Endothelial cell of umbilical vein (primary cell): ENCODE measurements around the gene ADM2. TPM values are rescaled to one million over a fixed set of nuclear protein-coding genes. Genes with fewer than 3 reads are reported as not detected.

Experiments
- BruUV-seq: library from RNA; stranded (reverse); fragments of 400-500 nt; replicated peaks from 2 replicates; lab custom pipeline; 2021; lab: Mats Ljungman, UMichigan
- CTCF ChIA-PET: fragments of 300-600, 350-600 bp; sonication (Branson Sonifier 250); formaldehyde crosslinking; loops from one replicate; lab custom pipeline; 2021; ENCODE audit warnings: antibody characterized with exemption, inconsistent platforms; lab: Charles Lee
- POLR2A ChIA-PET: fragments of 300-600, 350-600 bp; sonication (Branson Sonifier 250); formaldehyde crosslinking; loops from one replicate; lab custom pipeline; 2021; ENCODE audit warnings: antibody characterized with exemption, inconsistent platforms; lab: Charles Lee
- DNase-seq: peaks from one replicate; pipeline ENCODE4 v3.0.0-alpha.2; 2011; ENCODE audit warnings: low read depth, low spot score
- FAIRE-seq: peaks from 2 replicates; lab custom pipeline; 2011; peaks lifted over from hg19 to GRCh38; lab: Jason Lieb, UNC
- H2AFZ ChIP-seq: 2 replicates; pipeline ENCODE4 v1.6.0; 2012; ENCODE audit warnings: low read depth, low read length, control low read depth, inconsistent platforms
- H3K27ac ChIP-seq: 2 replicates; pipeline ENCODE4 v1.5.1; 2011; ENCODE audit warnings: low read depth, mild to moderate bottlenecking, control low read depth, low read length, moderate library complexity; ENCODE audit not compliant: insufficient read depth
- H3K27me3 ChIP-seq, 2 experiments: 2 replicates each; pipeline versions ENCODE4 v1.6.0 to v1.6.1; 2011; ENCODE audit warnings: low read length in 2 of 2, mixed read lengths in 1 of 2; ENCODE audit not compliant: control insufficient read depth in 2 of 2, insufficient read depth in 2 of 2
- H3K36me3 ChIP-seq, 2 experiments: 2 replicates in 1 of 2; 3 replicates in 1 of 2; pipeline ENCODE4 v1.5.1; 2011; ENCODE audit warnings: low read length in 2 of 2, mild to moderate bottlenecking in 1 of 2, moderate library complexity in 1 of 2; ENCODE audit not compliant: control insufficient read depth in 2 of 2, insufficient read depth in 2 of 2; ENCODE audit errors: extremely low read depth in 1 of 2
- H3K4me1 ChIP-seq: 3 replicates; pipeline ENCODE4 v1.5.1; 2011; ENCODE audit warnings: mild to moderate bottlenecking, low read length; ENCODE audit not compliant: control insufficient read depth, insufficient read depth; ENCODE audit errors: extremely low read depth
- H3K4me2 ChIP-seq: 2 replicates; pipeline ENCODE4 v1.6.1; 2011; ENCODE audit warnings: low read length, control low read depth, mixed read lengths; ENCODE audit not compliant: insufficient read depth
- H3K4me3 ChIP-seq, 3 experiments: fragments of 200-600 bp in 1 of 3; sonication (generic), shearing (Covaris generic) in 1 of 3; replicated peaks in 1 of 3; 2 replicates each; pipeline ENCODE4 v1.5.1; 2011 to 2016; ENCODE audit warnings: control low read depth in 3 of 3, low read length in 3 of 3, mild to moderate bottlenecking in 2 of 3, inconsistent platforms in 1 of 3, low read depth in 1 of 3, moderate library complexity in 1 of 3; ENCODE audit not compliant: insufficient read depth in 1 of 3
- H3K79me2 ChIP-seq: 2 replicates; pipeline ENCODE4 v1.6.0; 2012; ENCODE audit warnings: low read length, inconsistent platforms; ENCODE audit not compliant: control insufficient read depth, insufficient read depth
- H3K9ac ChIP-seq: replicated peaks from 2 replicates; pipeline ENCODE3; 2011; ENCODE audit warnings: low read length, control low read depth; ENCODE audit not compliant: insufficient read depth; ENCODE audit errors: extremely low read depth
- H3K9me1 ChIP-seq: replicated peaks from 3 replicates; pipeline ENCODE4 v1.6.0; 2011; ENCODE audit warnings: mild to moderate bottlenecking, low read length; ENCODE audit not compliant: control insufficient read depth, insufficient read depth; ENCODE audit errors: extremely low read depth
- H3K9me3 ChIP-seq: replicated peaks from 2 replicates; pipeline ENCODE4 v1.5.1; 2012; ENCODE audit warnings: low read length, inconsistent platforms; ENCODE audit not compliant: control insufficient read depth, insufficient read depth
- H4K20me1 ChIP-seq: replicated peaks from 2 replicates; pipeline ENCODE3; 2011; ENCODE audit warnings: mild to moderate bottlenecking, low read length; ENCODE audit not compliant: control insufficient read depth, insufficient read depth; ENCODE audit errors: extremely low read depth
- CTCF ChIP-seq, 2 donors: IDR thresholded peaks; 1 replicate in 1 of 2; 2 replicates in 1 of 2; pipeline ENCODE4 v1.5.1; 2011; ENCODE audit warnings: low read length in 2 of 2, mild to moderate bottlenecking in 2 of 2, moderate library complexity in 2 of 2, control low read depth in 1 of 2, inconsistent platforms in 1 of 2, low read depth in 1 of 2; ENCODE audit not compliant: insufficient read depth in 1 of 2; ENCODE audit errors: extremely low read depth in 1 of 2
- EZH2 ChIP-seq: IDR thresholded peaks from 2 replicates; pipeline ENCODE4 v1.6.1; 2012; ENCODE audit warnings: borderline replicate concordance, low read depth, mild to moderate bottlenecking, moderate library complexity, low read length, inconsistent platforms; ENCODE audit not compliant: severe bottlenecking
- FOS ChIP-seq: IDR thresholded peaks from 2 replicates; pipeline ENCODE4 v1.6.1; 2011; ENCODE audit warnings: mild to moderate bottlenecking, low read length, moderate library complexity, borderline replicate concordance; ENCODE audit not compliant: insufficient read depth
- GATA2 ChIP-seq: IDR thresholded peaks from 2 replicates; pipeline ENCODE4 v1.7.0; 2011; ENCODE audit warnings: low read depth, mild to moderate bottlenecking, moderate library complexity, mixed read lengths, low read length; ENCODE audit not compliant: insufficient read length, insufficient read depth
- JUN ChIP-seq: IDR thresholded peaks from 2 replicates; pipeline ENCODE4 v1.6.1; 2011; ENCODE audit warnings: borderline replicate concordance, low read depth; ENCODE audit not compliant: insufficient read length, insufficient read depth
- MAX ChIP-seq: IDR thresholded peaks from 2 replicates; pipeline ENCODE4 v1.6.1; 2011; ENCODE audit not compliant: insufficient read depth, insufficient read length
- MYC ChIP-seq: IDR thresholded peaks from one replicate; pipeline ENCODE4 v1.6.1; 2011; ENCODE audit warnings: mild to moderate bottlenecking, low read depth, low read length
- POLR2A ChIP-seq: IDR thresholded peaks from 2 replicates; pipeline ENCODE4 v1.6.1; 2012; ENCODE audit warnings: low read depth, mild to moderate bottlenecking, control low read depth, low read length
- POLR2AphosphoS5 ChIP-seq: IDR thresholded peaks from 2 replicates; pipeline ENCODE4 v1.6.1; 2012; ENCODE audit warnings: low read depth, mild to moderate bottlenecking, control low read depth, low read length, moderate library complexity; ENCODE audit not compliant: insufficient read depth
- dilution Hi-C: fragments of 300-500 bp; cut with MboI; formaldehyde crosslinking; loops from one replicate; pipeline ENCODE4 v1.15.0; 2019; ENCODE audit warnings: low sequenced_read_pairs; ENCODE audit not compliant: extremely low pct_ligation_motif_present
- intact Hi-C: fragments of 100-400 bp; cut with micrococcal nuclease; formaldehyde crosslinking; loops from one replicate; pipeline ENCODE4 v1.10.0; 2022
- polyA plus RNA-seq, 4 experiments: library from polyadenylated mRNA; depleted of rRNA in 3 of 4; stranded (reverse) in 3 of 4; unstranded in 1 of 4; fragments of >200 nt; gene quantifications; 2 replicates each; pipeline versions ENCODE4 v1.2.1 to v1.2.3, GENCODE V29; 2011 to 2012; ENCODE audit warnings: missing spikeins in 1 of 4
- total RNA-seq: library from RNA; stranded (reverse); gene quantifications from 2 replicates; pipeline ENCODE4 v1.2.3, GENCODE V29; 2021

ADM2 gene
- total and polyA plus RNA-seq, 2 donors (not counting 3 experiments of a cell fraction or from before 2014, with no cell fraction given): 0.28 to 1.5 TPM

GRCh38 chr22:50476868-50477267 lies 4.5 kb upstream of the ADM2 start:
- no peak for FAIRE-seq
- Histone ChIP-seq H3K4me2 (no peak overlapping the region), H3K27ac (no peak overlapping the region), H3K36me3 (no peaks in the 10 kb centered on the region), H3K4me3 (no peak overlapping the region), H3K79me2 (peaks cover 24% of the 10 kb centered on the region), H2AFZ (no peak overlapping the region), H3K9ac (no peak overlapping the region), H3K4me1 (peaks cover 9% of the 10 kb centered on the region), H4K20me1 (peaks cover 3% of the 10 kb centered on the region), H3K9me1 (no peaks in the 10 kb centered on the region), H3K27me3 (peaks cover 10 to 18% of the 10 kb centered on the region in 2 experiments), H3K9me3 (no peaks in the 10 kb centered on the region)
- POLR2A ChIA-PET: no interaction called here
- TF ChIP-seq MAX (no peak), POLR2A (no peak), FOS (no peak), JUN (no peak), CTCF (IDR thresholded peaks at IDR 0.05; ENCODE audit: extremely low read depth in 1 of 2, insufficient read depth in 1 of 2, low read depth in 1 of 2, low read length in 2 of 2) (no peak), GATA2 (no peak), POLR2AphosphoS5 (no peak), EZH2 (no peak), MYC (no peak)
- BruUV-seq: no TSS peak
- CTCF ChIA-PET: no interaction called here
- intact Hi-C loops (no loop called here), dilution Hi-C loops (no loop called here)
- no peak for DNase-seq
